ENCODE results near the gene EFL1. TPM values are rescaled to one million over a fixed set of nuclear protein-coding genes. Genes with fewer than 3 reads are reported as not detected.
"Not testable (repeated sequence)": the region's sequence is repeated elsewhere in the genome, so short reads cannot be mapped to it uniquely, and the experiment has no call there.

The EFL1 gene
- polyA plus RNA-seq, 5 donors: 15.1 to 22.4 (median 20.7) TPM

GRCh38 chr15:82197733-82198594 lies 64.6 kb downstream of the EFL1 start:
- DNase-seq: peak; percentile 49 to 64

GRCh38 chr15:82196353-82196752 lies 66.2 kb downstream of the EFL1 start:
- DNase-seq: no peak

GRCh38 chr15:82195818-82196217 lies 66.7 kb downstream of the EFL1 start:
- DNase-seq: not testable (repeated sequence)

GRCh38 chr15:82194488-82194887 lies 68.0 kb downstream of the EFL1 start:
- DNase-seq: not testable (repeated sequence)

- DNase-seq: not testable (repeated sequence)
Measured at GRCh38 chr15:82193435-82193834, 69.1 kb downstream of the EFL1 start.

- DNase-seq: not testable (repeated sequence)
Measured at GRCh38 chr15:82192394-82192793, 70.1 kb downstream of the EFL1 start.

- no peak for DNase-seq
Measured at GRCh38 chr15:82186719-82187406, 75.7 kb downstream of the EFL1 start.

- no peak for DNase-seq
Measured at GRCh38 chr15:82186161-82186560, 76.4 kb downstream of the EFL1 start.

- DNase-seq: no peak
Measured at GRCh38 chr15:82184776-82185175, 77.8 kb downstream of the EFL1 start.

- DNase-seq: no peak
Measured at GRCh38 chr15:82184355-82184754, 78.2 kb downstream of the EFL1 start.

GRCh38 chr15:82183121-82184031 lies 79.2 kb downstream of the EFL1 start:
- no peak for DNase-seq

- no peak for DNase-seq
Measured at GRCh38 chr15:82181371-82181770, 81.2 kb downstream of the EFL1 start.

- DNase-seq: peak in 1 of 2 donors; percentile 12
Measured at GRCh38 chr15:82178061-82178460, 84.5 kb downstream of the EFL1 start.

- no peak for DNase-seq
Measured at GRCh38 chr15:82177291-82178010, 85.1 kb downstream of the EFL1 start.

- no peak for DNase-seq
Measured at GRCh38 chr15:82176542-82176941, 86.0 kb downstream of the EFL1 start.

GRCh38 chr15:82174471-82175235 lies 87.9 kb downstream of the EFL1 start:
- DNase-seq: no peak

GRCh38 chr15:82173108-82173507 lies 89.4 kb downstream of the EFL1 start:
- no peak for DNase-seq

GRCh38 chr15:82172506-82172905 lies 90.0 kb downstream of the EFL1 start:
- no peak for DNase-seq

GRCh38 chr15:82168757-82169156 lies 93.8 kb downstream of the EFL1 start:
- no peak for DNase-seq

- no peak for DNase-seq
Measured at GRCh38 chr15:82168296-82168695, 94.2 kb downstream of the EFL1 start.
